GM19035 (cell line): ENCODE results near the gene AFP.

Experiments used
- ATAC-seq: cut with Tn5 transposase; IDR thresholded peaks from one replicate; pipeline ENCODE4 v1.9.1; 2021; ENCODE audit not compliant: unreplicated experiment

The AFP gene

GRCh38 chr4:73436674-73437557, 895 bp downstream of the AFP start:
- ATAC-seq = no peak

- no peak for ATAC-seq
These were observed 1.5 kb downstream of the AFP start for GRCh38 chr4:73437558-73437956.

GRCh38 chr4:73438048-73438447, 2.0 kb downstream of the AFP start:
- ATAC-seq = no peak

DNA sequence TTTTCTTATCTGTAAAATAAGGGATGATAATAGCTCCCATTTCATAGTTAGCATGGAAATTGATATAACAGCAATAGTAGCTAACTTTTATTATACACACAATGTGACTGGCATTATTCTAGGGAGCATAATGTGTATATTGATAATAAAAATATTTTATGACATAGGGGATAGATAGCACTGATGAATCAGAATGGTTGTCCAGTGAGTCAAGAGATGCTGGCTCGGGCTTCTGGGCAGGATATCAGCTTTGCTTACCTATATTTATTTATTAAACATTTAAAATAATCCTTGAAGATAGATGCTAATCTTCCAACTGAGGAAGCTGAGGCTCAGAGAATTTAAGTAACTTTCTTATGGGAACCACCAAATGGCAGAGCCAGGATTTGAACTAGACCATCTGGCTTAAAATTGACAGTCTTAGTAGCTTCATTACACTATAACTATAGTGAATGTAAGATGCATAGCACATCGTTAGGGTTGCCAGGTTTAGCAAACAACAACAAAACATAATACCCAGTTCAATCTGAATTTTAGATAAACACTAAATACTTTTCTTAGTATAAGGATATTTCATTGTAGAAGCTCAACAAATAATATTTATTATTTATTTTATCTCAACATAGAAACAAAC, 2.7 kb downstream of the AFP start:
- no peak for ATAC-seq

GRCh38 chr4:73439445-73439844, 3.4 kb downstream of the AFP start:
- ATAC-seq = no peak

GRCh38 chr4:73439991-73440390, 4.0 kb downstream of the AFP start:
- ATAC-seq = no peak

DNA sequence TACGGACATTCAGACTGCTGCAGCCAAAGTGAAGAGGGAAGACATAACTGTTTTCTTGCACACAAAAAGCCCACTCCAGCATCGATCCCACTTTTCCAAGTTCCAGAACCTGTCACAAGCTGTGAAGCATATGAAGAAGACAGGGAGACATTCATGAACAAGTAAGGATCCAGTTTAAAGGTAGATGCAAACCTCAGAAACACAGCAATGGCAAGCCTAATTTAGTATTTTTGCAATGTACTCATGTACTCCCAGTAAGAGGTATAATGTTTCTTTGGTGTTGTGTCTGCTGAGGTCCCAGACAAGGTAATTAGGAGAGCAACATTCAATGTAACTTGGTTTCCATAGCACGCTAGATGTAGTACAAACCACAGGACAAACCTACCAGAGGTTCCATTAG, 4.6 kb downstream of the AFP start:
- no peak for ATAC-seq

- no peak for ATAC-seq
These were observed 6.3 kb downstream of the AFP start for GRCh38 chr4:73442275-73442674.

- ATAC-seq = no peak
These were observed 7.2 kb downstream of the AFP start for GRCh38 chr4:73443224-73443623.

GRCh38 chr4:73445383-73446335, 9.6 kb downstream of the AFP start:
- ATAC-seq = no peak

GRCh38 chr4:73446336-73446938, 10.4 kb downstream of the AFP start:
- ATAC-seq = peak; percentile 100

- no peak for ATAC-seq
These were observed 11.7 kb downstream of the AFP start for GRCh38 chr4:73447671-73448070.

DNA sequence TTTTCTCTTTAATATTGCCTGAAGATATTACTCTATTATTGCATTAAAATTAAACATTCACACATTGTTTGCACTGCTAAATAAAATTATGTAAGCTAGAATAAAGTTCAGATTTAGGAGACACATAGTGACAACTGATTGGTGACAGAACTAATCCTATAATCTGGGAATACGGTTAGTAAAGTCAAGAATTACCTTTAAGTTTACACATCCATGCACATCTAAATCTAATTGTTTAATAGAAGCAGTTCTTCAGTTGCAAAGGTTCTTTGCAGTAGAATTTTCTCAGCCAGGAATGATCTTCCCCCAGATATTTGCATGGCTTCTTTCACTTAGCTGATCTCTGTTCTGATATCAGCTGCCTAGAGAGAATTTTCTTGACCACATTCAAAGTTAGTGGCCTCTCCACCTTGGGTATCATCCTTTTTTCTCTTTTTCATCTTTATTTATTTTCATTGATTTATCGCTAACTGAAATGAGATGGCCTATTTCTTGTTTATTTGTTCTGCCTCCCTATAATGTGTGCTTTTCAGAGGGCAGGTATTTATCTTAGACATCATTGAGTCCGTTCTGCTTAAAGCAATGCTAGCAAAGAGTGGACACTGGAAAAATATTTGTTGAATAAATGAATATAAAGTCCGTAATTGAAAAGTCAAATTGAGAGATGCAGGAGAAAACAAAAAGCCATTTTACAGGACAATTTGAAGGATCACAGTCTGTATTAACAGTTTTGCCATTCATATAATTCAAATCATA, 12.6 kb downstream of the AFP start:
- ATAC-seq = no peak

- ATAC-seq = no peak
These were observed 14.5 kb downstream of the AFP start for GRCh38 chr4:73450398-73451004.

DNA sequence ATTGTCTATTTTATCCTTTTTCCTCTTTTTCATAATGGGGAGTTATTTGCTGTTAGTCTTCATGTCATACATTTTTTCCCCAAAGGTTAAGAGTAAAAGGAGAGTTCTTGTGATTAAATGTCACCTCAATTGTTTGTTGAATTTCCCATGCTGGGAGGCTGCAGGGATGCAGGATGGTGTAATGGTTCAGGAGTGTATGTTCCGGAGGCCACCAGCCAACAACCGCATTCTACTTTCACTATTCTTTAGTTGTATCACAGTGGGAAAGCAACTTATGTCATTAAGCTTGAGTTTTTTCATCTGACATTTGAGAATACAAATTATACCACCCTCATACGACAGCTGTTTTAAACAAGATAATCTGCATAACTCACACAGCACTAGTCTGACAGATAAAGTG, 15.4 kb downstream of the AFP start:
- ATAC-seq = no peak

GRCh38 chr4:73451981-73452747, 16.1 kb downstream of the AFP start:
- ATAC-seq = no peak

DNA sequence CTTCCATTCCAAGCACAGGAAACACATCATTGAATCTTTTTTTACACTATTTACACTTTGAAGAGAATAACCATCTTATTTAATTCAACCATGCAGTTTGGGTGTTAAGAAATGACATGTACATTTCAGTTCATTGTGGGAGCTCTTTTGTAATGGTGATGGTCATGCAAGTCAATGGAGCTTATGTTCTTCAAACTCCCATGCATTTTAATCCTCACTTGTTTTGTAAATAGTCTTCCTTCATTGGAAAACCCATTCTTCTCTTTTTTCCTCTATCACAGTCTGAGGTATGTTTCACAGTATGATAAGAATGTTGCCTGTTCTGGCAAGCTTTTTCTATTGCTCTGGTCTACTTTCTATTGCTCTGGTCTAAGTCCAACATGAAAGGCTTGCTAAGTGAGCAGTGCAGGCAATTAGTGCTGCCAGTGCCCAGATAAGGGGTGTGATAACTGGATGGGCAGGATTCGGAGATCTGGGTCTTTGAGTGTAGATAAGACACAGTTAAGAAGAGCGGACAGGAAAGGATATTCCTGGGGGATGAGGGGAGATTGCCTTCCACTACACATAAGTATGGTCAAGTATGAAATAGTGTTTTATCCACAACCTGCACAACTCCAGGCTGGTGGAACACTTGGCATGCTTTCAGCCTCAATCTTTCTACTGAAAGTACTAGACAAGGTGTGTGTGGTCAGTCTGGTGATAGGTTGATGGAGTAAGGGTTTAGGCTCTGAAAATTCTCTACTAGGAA, 17.1 kb downstream of the AFP start:
- ATAC-seq = no peak

DNA sequence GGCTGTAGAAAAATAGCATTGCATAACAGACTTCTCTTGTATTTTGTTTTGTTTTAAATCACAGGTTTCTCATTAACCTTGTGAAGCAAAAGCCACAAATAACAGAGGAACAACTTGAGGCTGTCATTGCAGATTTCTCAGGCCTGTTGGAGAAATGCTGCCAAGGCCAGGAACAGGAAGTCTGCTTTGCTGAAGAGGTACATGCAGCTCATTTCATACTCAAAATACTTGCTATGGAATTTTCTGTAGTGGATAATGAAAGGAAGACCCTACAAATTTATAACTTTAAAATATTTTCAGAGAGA, 17.6 kb downstream of the AFP start:
- ATAC-seq = no peak

DNA sequence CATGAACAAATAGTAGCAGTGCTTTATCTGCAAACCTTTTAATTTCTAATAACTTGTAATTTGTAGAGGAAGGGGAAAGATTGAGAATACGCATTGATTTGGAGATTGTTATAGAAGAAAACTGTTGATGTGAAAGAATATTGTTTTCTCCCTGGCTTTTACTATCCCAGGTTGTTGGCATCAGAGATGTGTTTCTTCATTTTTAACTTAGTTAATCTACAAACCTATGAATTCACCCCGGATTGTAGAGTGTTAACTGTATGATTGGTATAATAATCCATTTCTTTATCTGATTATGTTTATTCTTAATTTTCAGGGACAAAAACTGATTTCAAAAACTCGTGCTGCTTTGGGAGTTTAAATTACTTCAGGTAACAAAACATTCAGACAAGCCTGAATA, 18.9 kb downstream of the AFP start:
- ATAC-seq = no peak
